GM18511 (cell line): Measurements from ENCODE around the gene HNRNPL.

ENCODE experiments used
- ATAC-seq: cut with Tn5 transposase; IDR thresholded peaks from one replicate; pipeline ENCODE4 v1.9.1; 2021; ENCODE audit warnings: mild to moderate bottlenecking, moderate library complexity; ENCODE audit not compliant: unreplicated experiment

The HNRNPL gene

DNA sequence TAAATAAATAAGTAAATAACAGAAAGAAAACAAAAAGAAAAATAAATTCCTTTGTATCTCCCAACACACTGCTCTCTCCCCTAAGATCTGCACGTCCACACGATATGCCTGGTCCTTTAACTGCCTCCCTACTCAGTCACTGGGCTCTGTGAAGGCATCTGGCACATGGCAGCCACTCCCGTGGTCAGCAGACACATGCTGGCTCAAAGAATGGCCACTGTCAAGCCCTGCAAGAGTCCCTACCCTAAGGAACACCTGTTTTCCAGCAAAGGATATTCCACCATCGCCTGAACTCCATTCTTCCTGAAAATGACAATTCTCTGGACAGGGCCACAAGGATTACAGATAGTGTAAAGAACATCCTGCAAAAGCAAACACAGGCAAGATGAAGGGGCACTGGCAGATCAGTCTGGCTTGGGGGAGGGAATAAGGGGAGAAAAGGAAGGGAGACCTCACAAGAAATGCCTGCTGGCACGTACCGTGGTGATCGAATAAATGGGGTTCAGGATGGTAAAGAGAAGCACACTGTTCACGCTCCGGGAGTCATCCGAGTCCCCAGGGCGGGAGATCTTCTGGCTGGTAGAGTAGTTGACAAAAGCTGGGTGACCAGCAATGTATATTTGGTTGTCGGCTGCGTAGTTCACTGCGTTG, 4.3 kb downstream of the HNRNPL start:
- no peak for ATAC-seq

DNA sequence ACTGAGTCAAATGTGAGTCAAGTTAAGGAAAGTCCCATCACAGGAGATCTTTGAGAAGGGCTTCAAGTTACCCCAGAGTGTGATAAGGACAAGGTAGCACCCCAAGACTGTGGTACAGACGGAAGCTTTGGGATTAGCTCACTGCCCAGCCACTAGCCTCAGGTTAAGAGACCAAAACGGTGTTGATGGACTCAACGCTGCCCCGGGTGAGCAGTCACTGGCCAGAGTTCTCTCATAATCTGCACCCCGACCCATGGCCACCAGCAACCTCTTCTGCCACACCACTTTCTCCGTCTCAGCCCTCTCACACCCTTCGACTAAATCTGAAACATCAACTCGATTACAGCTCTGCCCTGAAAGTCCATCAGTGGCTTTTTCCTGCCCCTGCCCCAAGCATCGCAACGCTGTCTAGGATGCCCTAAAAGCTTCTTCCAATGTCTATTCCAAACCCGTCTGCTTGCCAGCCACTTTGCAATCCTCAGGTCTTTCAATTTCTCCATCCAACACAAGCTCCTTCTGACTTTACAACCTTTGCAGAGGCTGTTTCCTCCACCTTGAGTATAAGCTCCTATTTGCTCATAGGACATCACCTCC, 5.6 kb downstream of the HNRNPL start:
- ATAC-seq, result no peak

DNA sequence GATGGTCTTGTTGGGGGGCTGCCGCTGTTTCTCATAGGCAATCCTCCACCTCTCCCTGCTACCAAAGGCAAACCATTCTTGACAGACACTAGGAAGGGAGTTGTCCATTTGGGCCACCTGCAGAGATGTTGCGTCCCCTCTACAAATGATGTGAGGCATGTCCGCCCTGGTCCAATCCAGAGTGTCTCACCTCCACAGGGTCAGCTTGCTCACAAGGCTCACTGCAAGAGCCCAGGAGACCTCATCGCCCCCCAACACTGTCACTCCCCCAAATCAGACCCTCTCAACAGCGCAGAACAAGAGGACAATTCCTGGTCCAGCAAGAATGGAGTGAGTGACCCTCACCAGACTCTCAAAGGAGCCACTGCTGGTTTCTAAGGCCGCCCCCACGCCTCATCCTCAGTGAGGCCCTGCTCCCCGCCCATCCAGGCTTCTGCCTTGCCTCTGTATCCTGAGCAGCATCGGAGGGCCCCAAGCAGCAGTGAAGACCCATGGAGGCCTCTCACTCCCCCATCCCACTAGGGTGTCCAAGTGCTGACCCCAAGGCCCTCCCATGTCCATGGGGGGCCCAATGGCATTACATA, 6.5 kb downstream of the HNRNPL start:
- ATAC-seq, result no peak

DNA sequence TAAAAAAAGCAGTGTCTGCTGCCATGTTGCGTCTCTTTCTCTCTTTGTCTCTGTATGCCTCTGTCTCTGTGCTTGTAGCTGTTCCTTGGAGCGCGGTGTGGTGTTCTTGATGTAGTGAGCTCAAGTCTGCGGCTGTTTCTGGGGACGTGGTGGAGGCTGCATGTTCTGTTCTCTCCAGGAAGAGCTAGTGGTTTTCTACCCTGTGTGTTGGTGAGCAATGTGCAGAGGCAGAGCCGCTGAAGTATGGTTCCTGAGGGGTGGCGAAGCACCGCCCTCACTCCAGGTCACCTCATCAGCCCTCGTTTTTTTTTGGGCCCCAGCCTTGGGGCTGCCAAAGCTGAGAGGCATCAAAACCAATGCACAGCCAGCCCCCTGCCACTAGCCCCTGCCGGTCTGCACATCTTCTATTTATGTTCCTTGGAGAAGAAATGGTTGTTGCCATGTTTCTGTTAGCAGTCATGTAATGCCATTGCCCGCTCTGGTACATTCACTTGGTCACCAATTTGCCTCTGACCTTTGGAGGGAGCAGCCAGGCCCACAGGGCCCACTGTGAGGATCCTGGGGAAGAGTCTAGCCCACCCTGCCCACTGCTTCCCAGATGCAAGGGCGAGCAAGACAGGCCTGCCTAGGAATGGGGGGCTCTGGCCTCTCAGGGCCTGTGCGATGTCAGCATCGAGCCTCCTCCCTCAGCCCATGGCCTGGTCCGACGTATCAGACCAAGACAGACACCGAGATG, 7.2 kb downstream of the HNRNPL start:
- no peak for ATAC-seq

DNA sequence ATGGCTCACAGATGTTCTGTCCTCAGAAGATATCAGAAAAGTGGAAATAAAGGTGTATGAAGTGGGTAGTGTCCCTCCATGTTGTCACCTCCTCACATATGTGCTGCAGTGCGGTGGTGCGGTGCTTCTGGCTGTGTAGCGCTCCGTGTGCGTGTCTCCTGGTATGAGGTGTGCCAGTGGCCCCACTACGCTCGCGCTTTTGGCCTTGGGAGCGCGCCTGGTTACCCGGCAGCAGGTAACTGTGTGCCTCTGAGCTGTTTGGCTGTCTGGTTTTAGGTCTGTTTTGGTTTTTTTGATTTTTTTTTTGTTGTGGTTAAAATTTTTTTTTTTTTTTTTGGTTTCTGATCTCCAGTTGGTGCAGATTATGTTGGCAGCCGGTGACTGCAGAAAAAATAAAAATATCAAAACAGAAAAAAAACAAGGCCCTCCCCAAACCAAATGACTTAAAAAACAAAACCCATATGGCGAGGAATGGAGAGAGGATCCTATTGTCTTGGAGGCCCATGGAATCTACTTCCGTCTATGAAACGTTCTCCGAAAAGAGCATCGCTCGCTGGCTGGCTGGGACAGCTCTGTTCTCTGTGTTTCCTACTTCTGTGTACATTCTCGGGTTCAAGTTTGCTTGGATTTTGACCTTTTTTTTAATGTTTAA, 7.9 kb downstream of the HNRNPL start:
- no peak for ATAC-seq

DNA sequence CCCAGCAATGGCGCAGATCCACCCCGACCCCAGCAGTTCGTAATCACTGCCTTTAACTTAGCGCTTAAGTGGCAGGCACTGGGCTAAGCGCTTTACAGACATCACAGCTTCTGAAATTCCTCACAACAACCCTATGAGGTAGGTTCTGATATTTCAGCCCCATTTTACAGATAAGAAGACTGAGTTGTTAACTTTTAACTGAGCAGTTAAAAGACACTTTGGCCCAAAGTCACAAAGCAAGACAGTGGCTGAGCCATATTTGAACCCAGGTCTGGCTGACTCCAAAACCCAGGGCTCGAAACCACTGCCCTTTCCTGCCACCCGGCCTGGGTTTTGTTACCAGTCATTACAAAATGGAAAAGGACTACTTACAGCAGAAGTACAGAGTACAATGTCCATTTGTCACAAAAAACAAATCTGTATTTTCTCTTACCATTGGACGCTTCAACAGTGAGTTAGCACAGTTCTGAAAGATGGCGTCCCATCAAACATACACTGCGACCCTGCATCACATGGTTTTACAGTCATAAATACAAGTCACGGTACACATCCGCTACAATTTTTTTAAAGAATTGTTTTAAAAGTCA, 8.5 kb downstream of the HNRNPL start:
- no peak for ATAC-seq

DNA sequence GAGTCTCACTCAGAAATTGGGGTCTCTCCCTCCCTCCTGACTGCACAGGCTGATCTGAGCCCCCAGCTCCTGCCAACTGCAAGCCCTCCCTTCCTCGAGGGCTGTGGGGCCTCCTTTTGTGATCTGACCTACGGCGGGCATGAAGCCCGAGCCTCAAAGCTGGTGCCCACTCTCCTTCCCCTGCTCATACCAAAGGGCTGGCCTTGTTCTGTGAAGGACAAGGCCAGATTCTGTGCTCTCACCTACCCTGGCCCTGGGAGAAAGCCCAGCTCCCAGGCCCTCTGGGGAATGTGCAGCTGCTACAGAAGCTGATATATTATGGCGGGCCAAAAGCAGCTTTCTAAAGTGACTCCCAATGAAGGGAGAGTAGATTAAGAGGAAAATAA, 9.2 kb downstream of the HNRNPL start:
- no peak for ATAC-seq

DNA sequence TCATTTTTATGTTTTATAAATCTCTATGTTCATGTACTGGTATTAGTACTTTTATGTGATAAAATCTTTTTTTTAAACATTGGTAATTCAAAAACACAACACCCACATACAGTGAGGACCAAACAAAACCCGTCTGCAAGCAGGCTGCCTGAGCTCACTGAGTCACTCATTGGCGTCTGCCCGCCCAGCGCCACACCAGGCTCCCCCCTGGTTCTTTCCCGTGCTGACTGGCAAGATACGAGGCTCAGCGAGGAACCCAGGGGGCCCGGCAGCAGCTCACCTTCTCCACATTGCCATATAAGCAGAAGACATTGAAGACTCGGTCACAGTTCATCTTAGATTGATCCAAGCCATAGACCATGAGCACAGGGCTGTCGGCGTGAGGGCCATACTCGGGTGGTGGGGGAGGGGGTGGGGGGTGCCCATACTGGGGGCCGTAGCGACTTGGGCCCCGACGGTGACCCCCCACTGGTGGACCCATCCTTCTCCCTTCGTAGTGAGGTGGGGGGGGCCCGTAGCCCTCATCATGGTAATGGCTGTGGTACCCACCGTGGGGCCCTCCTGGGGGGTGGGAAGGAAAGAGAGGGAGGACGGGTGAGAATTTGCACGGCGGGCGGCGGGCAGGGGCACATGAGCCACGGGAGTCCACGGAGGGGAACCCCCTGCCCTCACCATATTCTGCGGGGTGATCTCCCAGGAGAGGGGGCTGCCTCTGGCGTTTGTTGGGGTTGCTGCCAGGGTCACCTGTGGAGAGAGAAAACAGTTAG, 9.8 kb downstream of the HNRNPL start:
- no peak for ATAC-seq

DNA sequence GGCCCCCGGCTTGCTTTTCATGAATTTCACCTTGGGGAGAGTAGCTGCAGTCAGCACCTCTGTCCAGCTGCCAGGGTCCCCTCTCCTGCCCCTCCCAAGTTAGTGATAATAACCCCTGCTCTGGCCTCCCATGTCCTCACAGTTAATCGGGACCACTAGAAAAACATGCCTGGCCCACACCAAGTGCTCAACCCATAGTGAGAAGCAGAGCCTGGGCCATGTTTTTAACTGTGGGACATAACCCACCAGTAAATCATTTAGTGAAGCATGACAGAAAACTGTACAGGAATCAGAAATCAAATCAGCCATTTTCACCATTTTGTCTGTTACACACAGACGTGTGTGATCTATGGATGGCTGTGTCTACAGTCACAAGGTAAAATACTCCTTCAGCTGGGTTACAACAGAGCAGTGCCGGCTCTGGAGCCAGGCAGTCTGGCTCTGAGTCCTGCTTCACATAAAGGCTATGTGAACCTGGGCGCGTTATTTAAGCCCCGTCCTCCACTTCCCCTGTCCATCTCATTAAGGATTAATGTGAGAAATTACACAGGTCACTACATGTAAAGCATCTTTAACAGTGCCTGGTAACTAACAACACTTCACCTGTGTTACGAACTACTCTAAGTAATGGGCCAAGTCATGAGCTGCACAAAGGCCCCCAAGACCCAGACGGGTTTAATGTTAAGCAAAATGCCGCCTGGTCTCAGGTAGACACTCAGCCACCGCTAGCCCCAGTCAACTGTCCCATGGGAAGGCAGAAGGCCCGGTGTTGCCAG, 10.6 kb downstream of the HNRNPL start:
- ATAC-seq, result no peak

DNA sequence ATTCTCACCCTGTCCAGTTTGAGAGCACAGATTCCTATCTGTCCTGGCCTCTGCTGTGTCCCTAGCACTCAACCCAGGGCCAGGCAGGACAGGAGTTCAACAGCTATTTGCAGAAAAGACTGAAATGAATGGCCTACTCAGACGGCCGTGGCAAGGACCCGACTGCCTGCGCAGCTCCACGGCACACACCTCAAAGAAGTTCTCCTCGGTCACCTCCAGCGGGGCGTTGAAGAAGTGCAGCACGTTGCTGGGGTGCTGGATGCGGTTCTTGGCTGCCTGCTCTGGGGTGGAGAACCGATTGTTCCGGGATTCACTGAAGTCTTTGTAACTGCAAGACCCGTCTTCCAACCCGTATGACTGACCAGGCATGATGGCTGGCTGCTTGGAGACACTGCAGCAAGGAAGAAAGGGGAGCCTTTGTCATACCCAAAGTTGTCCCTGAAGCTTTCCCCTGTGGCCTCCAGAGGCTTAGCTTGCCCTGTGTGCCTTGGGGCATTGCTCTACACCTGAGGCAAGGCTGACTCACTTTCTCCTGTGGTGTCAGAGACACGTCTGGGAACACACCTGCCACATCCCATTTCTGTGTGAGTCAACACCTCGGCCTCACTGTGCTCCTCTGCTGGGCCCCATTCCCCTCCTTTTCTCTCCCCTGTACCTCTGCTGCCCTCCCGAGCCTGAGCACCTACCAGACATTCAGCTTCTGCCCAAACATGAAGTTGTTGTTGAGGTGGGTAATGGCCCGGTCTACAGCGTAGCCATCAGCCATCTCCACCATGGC, 11.4 kb downstream of the HNRNPL start:
- ATAC-seq, result no peak

DNA sequence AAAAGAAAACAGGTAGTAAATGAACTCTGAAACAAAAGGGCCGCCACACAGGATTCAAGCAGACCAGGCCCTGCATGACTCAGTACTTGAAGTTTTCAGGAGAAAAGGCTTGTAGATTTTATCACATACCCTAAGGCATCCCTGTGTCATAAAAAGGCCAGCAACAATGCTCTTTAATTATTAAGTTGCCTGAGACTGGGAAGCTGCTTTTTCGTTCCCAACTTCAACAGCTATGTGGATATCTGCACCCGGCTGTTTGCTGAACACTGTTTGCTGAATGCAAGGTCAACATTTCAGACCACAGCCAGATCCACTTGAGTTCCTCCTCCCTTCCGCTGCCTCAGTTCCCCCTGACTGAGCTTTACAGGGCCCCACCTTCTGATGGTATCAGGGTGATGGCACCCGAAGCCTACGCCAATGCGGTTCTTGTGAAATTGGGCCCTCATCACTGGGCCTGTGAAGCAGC, 12.1 kb downstream of the HNRNPL start:
- ATAC-seq, result no peak

DNA sequence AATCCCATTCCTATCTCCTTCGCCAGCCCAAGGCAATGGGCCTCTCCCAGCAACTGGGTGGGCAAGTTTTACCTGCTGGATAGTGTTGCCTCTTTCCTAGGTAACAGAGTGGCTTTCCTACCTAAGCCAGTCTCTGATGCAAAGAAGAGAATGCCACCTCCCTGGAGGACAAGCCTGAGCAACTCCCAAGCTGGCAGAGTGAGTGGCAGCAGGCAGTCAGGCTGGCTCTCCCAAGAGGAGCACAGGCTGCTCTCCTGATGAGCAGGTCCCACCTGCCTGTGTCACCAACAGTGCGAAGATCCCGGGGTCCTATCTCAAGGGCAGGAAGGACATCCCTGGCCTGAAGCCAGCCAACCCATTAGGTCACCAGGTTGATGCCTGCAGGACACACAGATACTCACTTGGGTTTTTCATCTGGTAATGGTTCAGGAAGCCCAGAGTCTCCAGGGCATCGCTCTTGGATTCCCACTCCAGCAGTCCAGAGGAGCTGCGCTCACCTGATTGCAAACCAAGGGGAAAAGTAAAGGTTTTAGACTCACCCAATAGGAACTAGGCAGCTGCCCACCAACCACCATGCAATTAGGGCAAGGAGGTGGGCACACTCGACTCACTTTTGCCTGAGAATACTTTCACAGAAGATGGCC, 12.7 kb downstream of the HNRNPL start:
- no peak for ATAC-seq

DNA sequence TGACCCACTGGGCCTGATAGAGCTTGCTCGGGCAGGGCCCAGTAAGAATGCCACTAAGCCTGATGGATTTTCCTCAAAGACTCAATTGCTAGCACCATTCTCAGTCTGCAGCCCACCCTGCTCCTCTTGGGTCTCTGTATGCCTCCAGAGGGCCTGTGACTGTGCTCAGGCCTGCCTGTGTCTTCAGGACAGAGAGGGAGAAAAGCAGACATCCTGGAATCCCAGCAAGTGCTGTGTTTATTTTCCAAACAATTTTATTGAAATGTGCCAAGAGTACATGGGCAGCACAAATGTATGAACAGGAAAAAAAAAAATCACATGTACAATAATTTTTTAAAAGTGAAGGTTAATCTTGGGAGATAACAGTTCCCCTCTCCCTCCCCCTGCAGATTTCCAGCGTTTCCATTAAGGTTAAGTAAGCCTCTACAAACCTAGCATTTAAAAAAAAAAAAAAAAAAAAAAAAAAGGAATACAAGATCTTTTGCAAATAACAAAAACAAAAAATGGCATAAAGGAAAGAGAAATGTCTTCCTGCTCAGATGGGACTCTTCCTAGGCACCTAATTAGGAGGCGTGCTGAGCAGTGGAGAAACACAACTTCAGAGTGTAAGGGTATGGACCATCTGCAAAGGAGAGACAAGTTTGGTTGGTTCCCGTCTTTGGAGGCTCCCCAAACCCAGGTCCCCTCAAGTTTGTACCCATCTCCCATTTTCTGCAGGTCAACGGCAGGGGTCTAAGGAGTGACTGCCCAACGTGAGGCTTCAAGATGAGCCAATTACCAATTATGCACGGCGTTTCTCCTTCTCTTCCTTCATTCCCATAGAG, 13.4 kb downstream of the HNRNPL start:
- no peak for ATAC-seq

DNA sequence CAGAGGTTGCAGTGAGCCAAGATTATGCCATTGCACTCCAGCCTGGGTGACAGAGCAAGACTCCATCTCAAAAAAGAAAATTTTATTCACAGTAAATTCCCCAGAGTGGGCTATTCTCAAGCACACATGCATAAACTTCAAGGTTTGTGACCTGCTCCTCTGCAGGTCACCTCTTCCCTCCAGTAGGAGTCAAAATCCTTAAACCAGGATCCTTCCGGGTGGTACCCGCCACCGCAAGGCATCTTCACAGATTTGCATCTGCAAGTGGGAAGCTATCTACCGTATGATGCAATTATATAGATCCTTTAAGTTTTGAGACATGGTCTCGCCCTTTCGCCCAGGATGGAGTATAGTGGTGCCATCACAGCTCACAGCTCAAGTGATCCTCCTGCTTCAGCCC, 15.2 kb downstream of the HNRNPL start:
- no peak for ATAC-seq

DNA sequence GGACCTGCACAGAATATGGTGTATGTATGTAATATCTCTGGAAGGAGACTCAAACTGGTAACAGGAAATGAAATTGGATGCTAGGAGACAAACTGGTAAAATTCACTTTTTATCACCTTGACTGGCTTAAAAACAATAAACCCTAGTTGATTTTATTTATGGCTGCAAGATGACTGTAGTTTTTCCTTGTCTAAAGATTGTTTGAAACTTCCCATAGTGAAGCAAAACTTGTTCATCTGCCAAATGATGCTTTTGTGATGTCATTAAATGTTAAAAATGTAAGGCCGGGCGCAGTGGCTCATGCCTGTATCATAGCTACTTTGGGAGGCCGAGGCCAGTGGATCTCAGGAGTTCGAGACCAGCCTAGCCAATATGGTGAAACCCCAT, 15.7 kb downstream of the HNRNPL start:
- ATAC-seq, result no peak

DNA sequence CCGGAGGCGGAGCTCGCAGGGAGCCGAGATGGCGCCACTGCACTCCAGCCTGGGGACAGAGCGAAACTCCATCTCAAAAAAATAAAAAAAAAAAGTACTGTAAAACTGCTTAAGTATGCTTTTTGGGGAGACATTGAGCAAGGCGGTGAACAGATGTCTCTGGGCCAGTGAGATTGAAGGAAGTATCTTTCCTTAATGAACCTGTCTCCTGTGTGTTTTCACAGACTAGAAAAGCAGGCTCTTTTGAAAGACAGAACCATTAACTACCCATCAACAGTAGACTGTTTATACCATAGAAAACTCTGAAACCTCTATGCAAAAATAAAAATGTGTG, 16.7 kb downstream of the HNRNPL start:
- no peak for ATAC-seq

DNA sequence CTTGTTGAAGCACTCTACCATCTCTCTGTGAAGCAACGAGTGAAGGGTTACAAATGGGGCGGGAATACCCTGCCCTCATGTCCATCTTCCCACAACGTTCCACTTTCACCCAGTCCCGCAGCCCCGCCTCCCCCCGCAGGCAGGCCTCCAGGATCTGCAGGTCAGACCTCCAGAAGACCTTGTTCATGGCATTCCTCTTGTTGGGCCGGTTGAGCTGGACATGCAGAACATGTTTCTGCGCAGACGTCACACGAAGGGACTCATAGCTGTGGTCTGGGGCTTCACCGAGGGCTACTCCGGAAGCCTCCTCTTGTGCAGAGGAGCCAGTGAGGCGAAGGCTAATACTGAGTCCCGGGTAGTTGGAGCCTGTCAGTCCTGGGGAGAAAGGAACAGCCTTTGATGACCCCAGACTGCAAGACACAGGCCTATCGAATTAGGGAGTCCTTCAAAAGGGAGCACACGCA, 18.6 kb downstream of the HNRNPL start:
- peak; percentile 68 for ATAC-seq
